IPS-20b (cell line): ENCODE measurements around the gene CALM1.

Source experiments
- H3K27ac ChIP-seq: one replicate; pipeline ENCODE4 v1.5.1; 2013; ENCODE audit warnings: low read length
- H3K27me3 ChIP-seq: 2 replicates; pipeline ENCODE4 v1.6.1; 2013; ENCODE audit warnings: mild to moderate bottlenecking, low read length, inconsistent platforms; ENCODE audit not compliant: insufficient read depth
- H3K36me3 ChIP-seq: 2 replicates; pipeline ENCODE4 v1.6.1; 2013; ENCODE audit warnings: low read depth, mild to moderate bottlenecking, inconsistent platforms, low read length, moderate library complexity; ENCODE audit not compliant: insufficient read depth
- H3K4me1 ChIP-seq: 2 replicates; pipeline ENCODE4 v1.6.1; 2013; ENCODE audit warnings: mild to moderate bottlenecking, control low read depth, inconsistent platforms, low read length, moderate library complexity; ENCODE audit not compliant: insufficient read depth
- H3K4me3 ChIP-seq: 2 replicates; pipeline ENCODE4 v1.5.1; 2013; ENCODE audit warnings: mild to moderate bottlenecking, low read length, inconsistent platforms
- H3K9ac ChIP-seq: 2 replicates; pipeline ENCODE4 v1.6.1; 2013; ENCODE audit warnings: low read depth, mild to moderate bottlenecking, inconsistent platforms, low read length, moderate library complexity
- H3K9me3 ChIP-seq: 2 replicates; pipeline ENCODE4 v1.6.1; 2013; ENCODE audit warnings: mild to moderate bottlenecking, low read depth, low read length, inconsistent platforms; ENCODE audit not compliant: insufficient read depth

Gene CALM1

GRCh38 chr14:90400904-90401561 is 4.2 kb downstream of the CALM1 start:
- peaks cover 13% of the 10 kb centered on the region; the same call in 1 of the 2 replicates for H3K4me1 ChIP-seq
- H3K27ac ChIP-seq = no peak overlapping the region
- no peak overlapping the region for H3K4me3 ChIP-seq
- no peak overlapping the region for H3K9ac ChIP-seq
- peaks cover 3% of the 10 kb centered on the region for H3K27me3 ChIP-seq
- H3K36me3 ChIP-seq = peaks cover 63% of the 10 kb centered on the region
- H3K9me3 ChIP-seq = no peaks in the 10 kb centered on the region

- no peak overlapping the region for H3K4me3 ChIP-seq
- H3K27ac ChIP-seq = no peak overlapping the region
- H3K4me1 ChIP-seq = peaks cover 9% of the 10 kb centered on the region; the same call in 1 of the 2 replicates
- H3K9ac ChIP-seq = no peak overlapping the region
- no peaks in the 10 kb centered on the region for H3K9me3 ChIP-seq
- peaks cover 69% of the 10 kb centered on the region for H3K36me3 ChIP-seq
- no peaks in the 10 kb centered on the region for H3K27me3 ChIP-seq
These were observed 5.2 kb downstream of the CALM1 start for GRCh38 chr14:90402016-90402415.

GRCh38 chr14:90403065-90403464 is 6.2 kb downstream of the CALM1 start:
- Histone ChIP-seq H3K4me3 (no peak overlapping the region), H3K9ac (no peak overlapping the region), H3K27me3 (no peaks in the 10 kb centered on the region), H3K9me3 (no peaks in the 10 kb centered on the region), H3K36me3 (peaks cover 72% of the 10 kb centered on the region), H3K27ac (no peak overlapping the region), H3K4me1 (peaks cover 9% of the 10 kb centered on the region; the same call in 1 of the 2 replicates)

DNA sequence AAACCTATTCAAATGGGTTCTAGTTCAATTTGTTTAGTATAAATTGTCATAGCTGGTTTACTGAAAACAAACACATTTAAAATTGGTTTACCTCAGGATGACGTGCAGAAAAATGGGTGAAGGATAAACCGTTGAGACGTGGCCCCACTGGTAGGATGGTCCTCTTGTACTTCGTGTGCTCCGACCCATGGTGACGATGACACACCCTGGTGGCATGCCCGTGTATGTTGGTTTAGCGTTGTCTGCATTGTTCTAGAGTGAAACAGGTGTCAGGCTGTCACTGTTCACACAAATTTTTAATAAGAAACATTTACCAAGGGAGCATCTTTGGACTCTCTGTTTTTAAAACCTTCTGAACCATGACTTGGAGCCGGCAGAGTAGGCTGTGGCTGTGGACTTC is 8.3 kb downstream of the CALM1 start:
- H3K9ac ChIP-seq = no peak overlapping the region
- H3K27me3 ChIP-seq = no peaks in the 10 kb centered on the region
- H3K9me3 ChIP-seq = no peaks in the 10 kb centered on the region
- no peak overlapping the region for H3K27ac ChIP-seq
- H3K4me3 ChIP-seq = no peak overlapping the region
- H3K36me3 ChIP-seq = peaks cover 69% of the 10 kb centered on the region
- no peaks in the 10 kb centered on the region for H3K4me1 ChIP-seq

DNA sequence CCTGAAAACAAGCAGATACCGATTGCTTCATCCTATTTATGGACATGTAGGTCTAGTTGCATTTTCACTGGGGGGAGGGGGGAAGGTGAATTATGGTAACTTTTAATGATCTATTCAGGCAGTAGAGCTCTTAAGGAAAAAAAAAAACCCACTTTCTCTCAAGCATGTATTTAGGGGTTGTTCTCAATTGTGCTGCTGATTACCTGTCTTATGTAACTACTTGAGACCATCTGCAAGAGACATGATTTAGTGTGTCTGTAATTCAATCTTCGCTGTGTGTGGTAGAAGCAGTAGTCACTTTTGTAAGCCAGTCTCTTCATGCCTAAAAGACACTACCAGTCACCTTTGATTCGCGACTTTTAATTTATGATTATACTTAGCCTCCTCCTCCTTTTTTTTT is 8.9 kb downstream of the CALM1 start:
- no peaks in the 10 kb centered on the region for H3K9me3 ChIP-seq
- no peaks in the 10 kb centered on the region for H3K4me1 ChIP-seq
- H3K9ac ChIP-seq = no peak overlapping the region
- no peaks in the 10 kb centered on the region for H3K27me3 ChIP-seq
- peaks cover 62% of the 10 kb centered on the region for H3K36me3 ChIP-seq
- H3K27ac ChIP-seq = no peak overlapping the region
- no peak overlapping the region for H3K4me3 ChIP-seq

GRCh38 chr14:90406384-90406798 is 9.6 kb downstream of the CALM1 start:
- no peak overlapping the region for H3K9ac ChIP-seq
- no peaks in the 10 kb centered on the region for H3K27me3 ChIP-seq
- no peaks in the 10 kb centered on the region for H3K4me1 ChIP-seq
- peaks cover 56% of the 10 kb centered on the region for H3K36me3 ChIP-seq
- H3K9me3 ChIP-seq = no peaks in the 10 kb centered on the region
- H3K27ac ChIP-seq = no peak overlapping the region
- H3K4me3 ChIP-seq = no peak overlapping the region

GRCh38 chr14:90407230-90407629 is 10.4 kb downstream of the CALM1 start:
- no peaks in the 10 kb centered on the region for H3K9me3 ChIP-seq
- no peaks in the 10 kb centered on the region for H3K27me3 ChIP-seq
- H3K9ac ChIP-seq = no peak overlapping the region
- H3K4me1 ChIP-seq = no peaks in the 10 kb centered on the region
- H3K4me3 ChIP-seq = no peak overlapping the region
- H3K36me3 ChIP-seq = peaks cover 47% of the 10 kb centered on the region
- H3K27ac ChIP-seq = no peak overlapping the region

DNA sequence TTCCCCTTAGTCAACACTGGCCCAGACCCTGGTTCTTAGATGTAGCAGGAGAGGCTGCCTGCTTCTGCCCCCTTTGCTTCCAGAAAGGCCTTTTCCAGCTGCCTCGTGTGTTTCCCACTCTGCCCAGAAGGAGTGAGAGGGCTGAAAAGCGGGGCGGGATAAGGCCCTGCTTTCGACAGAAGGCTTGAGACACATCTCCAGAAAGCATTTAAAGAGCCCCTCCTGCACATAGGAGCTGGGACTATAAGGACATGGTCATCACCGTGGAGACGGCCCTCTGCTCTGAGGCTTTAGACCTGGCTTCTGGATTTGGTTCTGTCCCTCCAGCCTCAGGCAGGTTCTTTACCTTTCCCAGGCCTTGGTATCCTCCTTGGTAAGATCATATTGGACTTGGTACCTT is 11.9 kb downstream of the CALM1 start:
- H3K36me3 ChIP-seq = peaks cover 33% of the 10 kb centered on the region
- no peaks in the 10 kb centered on the region for H3K9me3 ChIP-seq
- no peak overlapping the region for H3K9ac ChIP-seq
- H3K27ac ChIP-seq = no peak overlapping the region
- no peaks in the 10 kb centered on the region for H3K4me1 ChIP-seq
- H3K4me3 ChIP-seq = no peak overlapping the region
- H3K27me3 ChIP-seq = no peaks in the 10 kb centered on the region

GRCh38 chr14:90409209-90409730 is 12.4 kb downstream of the CALM1 start:
- Histone ChIP-seq H3K27me3 (no peaks in the 10 kb centered on the region), H3K36me3 (peaks cover 27% of the 10 kb centered on the region), H3K4me1 (no peaks in the 10 kb centered on the region), H3K9ac (no peak overlapping the region), H3K9me3 (no peaks in the 10 kb centered on the region), H3K27ac (no peak overlapping the region), H3K4me3 (no peak overlapping the region)

DNA sequence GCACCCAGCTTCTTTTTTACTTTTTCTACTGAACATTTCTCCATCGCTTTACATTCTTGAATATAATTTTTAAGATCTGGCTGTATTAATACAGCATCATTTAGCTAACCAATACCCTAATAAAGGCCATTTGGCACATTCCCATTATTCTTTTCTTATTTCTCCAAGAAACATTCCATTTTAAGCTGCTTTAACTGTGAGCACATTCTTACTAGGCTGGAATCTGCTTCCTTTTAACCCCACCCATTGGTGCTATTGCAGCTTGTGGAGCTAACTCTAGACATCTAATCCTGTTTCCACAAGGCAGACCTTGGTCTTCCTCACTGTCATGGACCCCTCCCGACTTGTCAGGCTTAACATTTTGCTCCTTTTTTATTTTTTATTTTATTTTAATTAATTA is 15.2 kb downstream of the CALM1 start:
- no peaks in the 10 kb centered on the region for H3K4me1 ChIP-seq
- no peak overlapping the region for H3K4me3 ChIP-seq

GRCh38 chr14:90416720-90417119 is 19.9 kb downstream of the CALM1 start:
- Histone ChIP-seq H3K4me1 (no peaks in the 10 kb centered on the region), H3K9me3 (no peaks in the 10 kb centered on the region; the same call in 1 of the 2 replicates), H3K9ac (no peak overlapping the region), H3K27me3 (no peaks in the 10 kb centered on the region), H3K36me3 (no peaks in the 10 kb centered on the region), H3K27ac (no peak overlapping the region), H3K4me3 (no peak overlapping the region)

More for the DNA sequence above, 15.2 kb downstream of the CALM1 start:
- peaks cover 3% of the 10 kb centered on the region; the same call in 1 of the 2 replicates for H3K36me3 ChIP-seq
- H3K27ac ChIP-seq = no peak overlapping the region
- H3K9me3 ChIP-seq = no peaks in the 10 kb centered on the region
- H3K9ac ChIP-seq = no peak overlapping the region
- no peaks in the 10 kb centered on the region for H3K27me3 ChIP-seq

DNA sequence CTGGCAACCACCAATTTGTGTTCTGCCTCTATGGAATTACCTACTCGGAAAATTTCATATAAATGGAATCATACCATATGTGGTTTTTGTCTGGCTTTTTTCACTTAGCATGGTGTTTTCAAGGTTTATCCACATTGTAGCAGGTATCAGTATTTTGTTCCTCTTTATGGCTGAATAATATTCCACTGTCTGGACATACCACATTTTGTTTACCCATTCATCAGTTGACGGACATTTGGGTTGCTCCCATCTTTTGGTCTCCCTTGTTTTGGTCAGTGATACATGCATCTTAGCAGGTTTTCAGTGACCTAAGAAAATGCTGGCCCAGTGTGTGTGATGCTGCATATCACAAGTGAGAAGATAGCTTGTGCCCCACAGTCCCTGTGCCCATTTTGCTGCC is 21.2 kb downstream of the CALM1 start:
- H3K9me3 ChIP-seq = no peaks in the 10 kb centered on the region; the same call in 1 of the 2 replicates
- H3K4me1 ChIP-seq = no peaks in the 10 kb centered on the region
- no peak overlapping the region for H3K4me3 ChIP-seq
- H3K27ac ChIP-seq = no peak overlapping the region
- H3K27me3 ChIP-seq = no peaks in the 10 kb centered on the region
- H3K36me3 ChIP-seq = no peaks in the 10 kb centered on the region
- H3K9ac ChIP-seq = no peak overlapping the region
